ENCODE measurements around the gene SACM1L. TPM values are rescaled to one million over a fixed set of nuclear protein-coding genes. Genes with fewer than 3 reads are reported as not detected.

Gene SACM1L
- total and polyA plus RNA-seq, 2 of the 4 experiments (the other 2 are of a cell fraction): 19.0 to 40.9 TPM

- DNase-seq (no peak), ATAC-seq (ENCODE audit: low read depth) (no peak)
- no peak overlapping the region for H3K4me3 ChIP-seq (ENCODE audit: insufficient read depth, low read depth, low read length)
- H3K4me2 ChIP-seq (ENCODE audit: low read depth, low read length): no peak overlapping the region
- H3K27ac ChIP-seq (ENCODE audit: insufficient read depth, low read length): no peak overlapping the region
- no peak overlapping the region for H2BK120ac ChIP-seq (ENCODE audit: low read depth, low read length)
- dilution Hi-C loops (cut with HindIII; ENCODE audit: low sequenced_read_pairs, unreplicated experiment) (no loop called here), intact Hi-C loops (cut with micrococcal nuclease) (no loop called here), in situ Hi-C loops (cut with MboI; ENCODE audit: low sequenced_read_pairs) (no loop called here)
- POLR2A ChIA-PET (ENCODE audit: unreplicated experiment): no interaction called here
- H3K79me1 ChIP-seq (ENCODE audit: low read depth in 1 of 2, low read length in 2 of 2): no peaks in the 10 kb centered on the region
- no peak overlapping the region for H4K91ac ChIP-seq (ENCODE audit: insufficient read depth, low read depth, low read length)
- H3K56ac ChIP-seq (ENCODE audit: extremely low read depth, insufficient read depth, low read length): no peak overlapping the region
- H3K9ac ChIP-seq (ENCODE audit: low read depth, low read length): no peak overlapping the region
- H3K27me3 ChIP-seq (ENCODE audit: control insufficient read depth, insufficient read depth, low read length): peaks cover 60% of the 10 kb centered on the region
- H4K8ac ChIP-seq (ENCODE audit: low read depth in 2 of 2, low read length in 2 of 2): no peak overlapping the region
- CTCF ChIA-PET: no interaction called here
- H3K4ac ChIP-seq (ENCODE audit: low read depth, low read length): no peak overlapping the region
- H2AK9ac ChIP-seq (replicated peaks; ENCODE audit: low read depth, low read length, poor library complexity): no peak overlapping the region
- H2BK5ac ChIP-seq (ENCODE audit: low read depth, low read length, poor library complexity, severe bottlenecking): no peak overlapping the region
- WGBS, 2 experiments (ENCODE audit: extremely low coverage in 2 of 2, insufficient read length in 1 of 2): 69% methylated on average over 6 of the region's 9 CpGs; no CpG with 5 or more reads in 1 of the 2 experiments
- H3K9me3 ChIP-seq (ENCODE audit: control insufficient read depth, insufficient read depth, low read length): peaks cover under 1% of the 10 kb centered on the region
- no peak for TF ChIP-seq CHD1 (IDR thresholded peaks at IDR 0.05; ENCODE audit: low read depth, low read length)
- TF ChIP-seq CTCF (conservative IDR thresholded peaks at IDR 0.05; ENCODE audit: low read depth, low read length): no peak
- TF ChIP-seq RFX5 (IDR thresholded peaks at IDR 0.05; ENCODE audit: low read depth, low read length): no peak
- no peak for TF ChIP-seq MAZ (IDR thresholded peaks at IDR 0.05; ENCODE audit: borderline replicate concordance, low read depth, low read length)
- no peak for TF ChIP-seq NFE2L2 (IDR thresholded peaks at IDR 0.05; ENCODE audit: low read depth, low read length)
- no peak for TF ChIP-seq RCOR1 (IDR thresholded peaks at IDR 0.05; ENCODE audit: insufficient replicate concordance, low read length)
- TF ChIP-seq ELK1 (IDR thresholded peaks at IDR 0.05; ENCODE audit: borderline replicate concordance, low read depth, low read length): no peak
- no peak for TF ChIP-seq RAD21 (IDR thresholded peaks at IDR 0.05; ENCODE audit: low read length)
- TF ChIP-seq SMC3 (IDR thresholded peaks at IDR 0.05; ENCODE audit: low read depth, low read length): no peak
- H3K4me1 ChIP-seq (ENCODE audit: control insufficient read depth, insufficient read depth, low read length): no peaks in the 10 kb centered on the region
- no peak overlapping the region for H2BK15ac ChIP-seq (ENCODE audit: low read depth, low read length)
- no peaks in the 10 kb centered on the region for H3K9me1 ChIP-seq (ENCODE audit: insufficient read depth, low read length)
- H3K14ac ChIP-seq (replicated peaks; ENCODE audit: low read depth, low read length): no peak overlapping the region
- no peak overlapping the region for H3K18ac ChIP-seq (ENCODE audit: low read depth, low read length)
- no peak overlapping the region for H2AFZ ChIP-seq (replicated peaks; ENCODE audit: low read length, poor library complexity)
- no peak overlapping the region for H2BK20ac ChIP-seq (ENCODE audit: low read depth, low read length)
- no peaks in the 10 kb centered on the region for H3K36me3 ChIP-seq (ENCODE audit: control insufficient read depth, insufficient read depth, low read length)
- no peaks in the 10 kb centered on the region for H4K20me1 ChIP-seq (ENCODE audit: insufficient read depth, low read length)
- no TSS peak for BruUV-seq (replicated peaks)
- no peak overlapping the region for H4K5ac ChIP-seq (ENCODE audit: low read depth, low read length)
- no peak overlapping the region for H2AK5ac ChIP-seq (ENCODE audit: low read depth, low read length)
- no peak overlapping the region for H3K23ac ChIP-seq (ENCODE audit: low read depth, low read length)
These were observed 82.1 kb downstream of the SACM1L start for GRCh38 chr3:45771166-45771775.

All from IMR-90 (cell line).